Skin epidermis (tissue), 12 donors: ENCODE measurements around the gene SCYL2.

ENCODE experiments used
- H3K27ac ChIP-seq, 21 experiments: fragments of 200-600 bp; sonication (generic) in 11 of 21; one replicate each; pipeline ENCODE4 v1.5.0; 2020; ENCODE audit warnings: mild to moderate bottlenecking in 3 of 21, inconsistent platforms in 2 of 21, moderate library complexity in 2 of 21
- H3K4me3 ChIP-seq, 7 experiments: fragments of 200-600 bp; sonication (generic) in 2 of 7; one replicate each; pipeline ENCODE4 v1.5.0; 2020; ENCODE audit warnings: inconsistent platforms in 2 of 7, mild to moderate bottlenecking in 2 of 7, moderate library complexity in 1 of 7

The SCYL2 gene

DNA sequence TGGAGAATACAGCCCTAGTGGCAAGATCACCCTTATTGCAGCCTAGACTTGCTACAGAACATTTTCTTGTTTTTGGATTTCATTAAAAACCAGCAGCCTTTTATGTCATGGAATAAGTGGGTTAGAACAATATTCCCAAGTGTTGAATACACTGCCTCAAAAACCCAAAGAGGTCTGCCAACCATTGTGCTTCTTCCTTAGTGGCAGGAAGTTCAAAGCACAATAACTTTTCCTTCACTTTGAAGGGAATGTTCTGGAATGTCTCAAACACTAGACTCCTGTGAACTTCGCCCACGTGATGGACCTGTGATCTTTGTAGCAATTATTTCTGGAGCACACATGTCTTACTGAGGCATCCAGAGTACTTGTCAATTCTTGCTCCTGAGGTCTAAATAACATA, 98.4 kb downstream of the SCYL2 start:
- H3K4me3 ChIP-seq: no peak overlapping the region
- no peak overlapping the region for H3K27ac ChIP-seq

DNA sequence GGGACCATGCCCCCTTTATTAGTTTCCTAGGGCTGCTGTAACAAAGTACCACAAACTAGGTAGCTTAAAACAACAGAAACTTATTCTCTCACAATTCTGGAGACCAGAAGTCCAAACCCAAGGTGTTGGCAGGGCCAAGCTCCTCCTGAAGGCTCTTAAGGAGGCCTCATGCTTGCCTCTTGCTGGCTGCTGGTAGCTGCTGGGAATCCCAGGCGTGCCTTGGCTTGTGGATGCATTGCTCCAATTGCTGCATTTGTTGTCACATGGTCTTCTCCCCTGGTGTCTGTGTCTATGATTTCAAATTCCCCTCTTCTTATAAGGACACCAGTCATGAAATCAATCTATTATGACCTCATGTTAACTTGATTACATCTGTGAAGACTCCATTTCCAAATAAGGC, 101.1 kb downstream of the SCYL2 start:
- no peak overlapping the region for H3K27ac ChIP-seq
- H3K4me3 ChIP-seq: no peak overlapping the region

DNA sequence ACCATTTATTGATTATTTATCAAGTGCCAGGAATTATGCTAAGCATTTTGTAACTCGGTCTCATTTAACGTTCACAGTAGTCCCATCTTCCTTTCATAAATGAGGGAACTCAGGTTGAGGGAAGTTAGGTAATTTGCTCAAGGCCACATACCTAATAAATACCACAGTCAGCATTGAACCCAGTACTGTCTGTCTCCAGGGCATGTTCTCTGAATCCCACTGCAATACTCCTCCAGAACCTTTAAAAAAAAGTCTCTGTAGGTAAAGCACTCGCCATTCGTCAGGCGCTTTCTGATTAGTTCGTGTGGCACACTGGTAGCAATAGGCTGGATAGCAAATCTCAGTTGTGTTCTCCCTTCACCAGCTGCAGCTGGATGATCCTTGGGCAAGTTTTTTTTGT, 104.2 kb downstream of the SCYL2 start:
- no peak overlapping the region for H3K4me3 ChIP-seq
- no peak overlapping the region for H3K27ac ChIP-seq

DNA sequence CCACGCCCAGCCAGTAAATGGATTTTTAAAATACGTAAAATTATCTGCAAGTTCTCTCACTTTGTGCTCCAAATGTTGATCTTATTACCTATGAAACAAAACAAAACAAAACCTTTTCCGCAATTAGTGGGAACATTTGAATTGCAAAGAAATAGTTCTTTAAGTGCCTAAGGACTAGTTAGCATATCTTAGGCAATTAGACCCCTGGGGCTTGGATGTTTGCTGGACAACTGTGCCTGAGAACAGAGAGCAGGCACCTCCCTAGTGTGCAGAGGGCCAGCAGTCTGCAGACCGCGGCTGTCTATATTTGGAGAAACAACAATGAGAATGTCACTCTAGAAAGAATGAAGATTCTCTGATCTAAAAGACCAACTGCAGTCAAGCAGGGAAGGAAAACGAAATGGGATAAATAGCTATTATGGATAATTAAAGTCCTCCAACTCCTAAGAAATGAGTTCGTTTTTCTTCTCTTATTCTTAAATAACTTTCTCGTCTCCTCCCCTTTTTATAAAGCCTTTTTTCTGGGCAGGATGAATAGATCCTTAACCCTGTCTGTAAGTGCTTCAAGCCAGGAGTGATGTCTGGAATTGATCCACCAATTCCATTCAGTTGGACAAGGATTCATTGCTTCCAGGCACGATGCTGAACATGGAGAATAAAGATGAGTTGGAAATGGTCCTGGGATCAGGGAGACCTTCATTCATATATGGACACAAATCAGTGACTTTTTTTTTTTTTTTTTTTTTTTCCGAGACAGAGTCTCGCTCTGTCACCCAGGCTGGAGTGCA, 106.1 kb downstream of the SCYL2 start:
- Histone ChIP-seq H3K4me3 (no peak overlapping the region), H3K27ac (no peak overlapping the region)

DNA sequence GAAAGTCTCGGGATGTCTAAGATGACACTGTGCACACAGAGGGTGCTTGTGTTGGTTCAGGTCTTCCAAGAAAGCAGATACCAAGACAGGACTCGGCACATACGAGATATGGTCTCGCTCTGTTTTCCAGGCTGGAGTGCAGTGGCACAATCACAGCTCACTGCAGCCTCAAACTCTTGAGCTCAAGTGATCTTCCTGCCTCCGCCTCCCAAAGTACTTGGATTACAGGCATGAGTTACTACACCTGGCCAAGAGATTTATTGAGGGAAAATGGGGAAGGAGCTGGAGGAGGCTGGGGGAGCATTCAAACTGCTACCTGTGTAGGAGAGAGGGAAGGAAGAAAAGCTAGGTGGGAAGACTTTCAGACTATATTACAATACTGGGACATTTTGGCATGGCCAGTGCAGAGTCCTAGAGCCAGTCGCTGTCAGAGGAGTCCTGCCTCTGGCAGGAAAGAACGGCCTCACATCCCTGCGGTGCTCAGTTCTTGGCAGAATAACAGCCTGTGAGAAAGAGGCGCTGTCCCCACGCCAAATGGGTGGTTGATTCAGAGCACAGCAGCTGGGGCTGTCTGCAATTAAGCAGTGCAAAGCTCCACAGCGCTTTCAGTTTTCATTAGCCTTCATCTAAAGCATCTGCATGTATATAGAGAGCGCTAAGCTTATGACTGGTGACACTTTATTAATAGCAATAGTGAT, 108.2 kb downstream of the SCYL2 start:
- Histone ChIP-seq H3K4me3 (no peak overlapping the region), H3K27ac (no peak overlapping the region)

DNA sequence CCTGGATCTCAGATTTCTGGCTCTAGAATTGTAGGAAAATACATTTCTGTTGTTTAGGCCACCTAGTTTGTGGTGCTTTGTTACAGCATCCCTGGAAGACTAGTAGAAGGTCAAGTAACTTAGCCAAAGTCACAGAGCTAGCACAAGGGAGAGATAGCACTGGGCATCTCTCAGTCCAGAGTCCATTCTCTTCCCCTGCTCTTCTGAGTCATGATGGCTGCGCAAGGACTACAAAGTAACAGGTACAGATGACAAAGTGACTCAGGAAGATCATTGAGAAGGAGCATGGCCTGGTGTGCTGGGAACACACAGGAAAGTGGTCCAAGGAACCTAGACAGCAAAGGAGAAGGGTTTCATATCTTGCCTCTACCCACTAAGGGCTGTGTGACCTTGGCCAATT, 109.2 kb downstream of the SCYL2 start:
- no peak overlapping the region for H3K4me3 ChIP-seq
- H3K27ac ChIP-seq: no peak overlapping the region

DNA sequence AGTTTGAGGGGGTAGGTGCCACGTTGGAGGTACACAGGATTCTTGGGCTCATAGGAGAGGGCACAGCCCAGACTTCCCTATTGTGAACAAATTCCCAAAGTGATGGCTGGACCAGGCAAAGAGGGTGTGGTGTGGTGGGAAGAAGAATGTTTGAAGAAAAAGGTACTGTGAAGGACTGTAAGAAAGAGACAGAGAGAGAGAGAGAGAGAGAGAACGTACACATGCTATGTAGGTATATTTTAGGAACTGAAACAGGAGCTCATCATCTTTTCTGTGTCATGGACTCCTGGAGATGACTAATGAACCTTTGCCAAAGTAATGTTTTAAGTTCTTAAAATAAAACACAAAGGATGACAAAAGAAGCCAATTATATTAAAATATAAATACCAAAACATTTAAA, 114.4 kb downstream of the SCYL2 start:
- H3K4me3 ChIP-seq: no peak overlapping the region
- no peak overlapping the region for H3K27ac ChIP-seq

DNA sequence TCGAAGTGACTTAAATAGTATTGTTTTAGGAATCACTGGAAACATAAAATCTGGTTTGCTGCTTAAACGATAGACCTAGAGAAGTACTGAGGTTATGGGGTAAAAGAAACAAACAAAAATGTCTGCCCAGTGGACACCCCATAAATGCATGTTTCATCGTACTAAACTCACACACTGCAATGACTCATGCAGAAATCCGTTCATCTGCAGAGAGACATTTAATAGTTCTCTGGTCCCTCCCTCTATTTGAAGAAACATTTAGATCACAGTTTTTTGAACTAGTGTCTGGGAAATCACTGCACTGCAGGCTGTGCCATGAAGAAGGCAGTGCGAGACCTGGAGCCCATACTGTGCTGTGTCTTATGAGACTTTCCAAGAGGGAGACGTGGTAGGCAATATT, 115.4 kb downstream of the SCYL2 start:
- Histone ChIP-seq H3K4me3 (no peak overlapping the region), H3K27ac (no peak overlapping the region)

DNA sequence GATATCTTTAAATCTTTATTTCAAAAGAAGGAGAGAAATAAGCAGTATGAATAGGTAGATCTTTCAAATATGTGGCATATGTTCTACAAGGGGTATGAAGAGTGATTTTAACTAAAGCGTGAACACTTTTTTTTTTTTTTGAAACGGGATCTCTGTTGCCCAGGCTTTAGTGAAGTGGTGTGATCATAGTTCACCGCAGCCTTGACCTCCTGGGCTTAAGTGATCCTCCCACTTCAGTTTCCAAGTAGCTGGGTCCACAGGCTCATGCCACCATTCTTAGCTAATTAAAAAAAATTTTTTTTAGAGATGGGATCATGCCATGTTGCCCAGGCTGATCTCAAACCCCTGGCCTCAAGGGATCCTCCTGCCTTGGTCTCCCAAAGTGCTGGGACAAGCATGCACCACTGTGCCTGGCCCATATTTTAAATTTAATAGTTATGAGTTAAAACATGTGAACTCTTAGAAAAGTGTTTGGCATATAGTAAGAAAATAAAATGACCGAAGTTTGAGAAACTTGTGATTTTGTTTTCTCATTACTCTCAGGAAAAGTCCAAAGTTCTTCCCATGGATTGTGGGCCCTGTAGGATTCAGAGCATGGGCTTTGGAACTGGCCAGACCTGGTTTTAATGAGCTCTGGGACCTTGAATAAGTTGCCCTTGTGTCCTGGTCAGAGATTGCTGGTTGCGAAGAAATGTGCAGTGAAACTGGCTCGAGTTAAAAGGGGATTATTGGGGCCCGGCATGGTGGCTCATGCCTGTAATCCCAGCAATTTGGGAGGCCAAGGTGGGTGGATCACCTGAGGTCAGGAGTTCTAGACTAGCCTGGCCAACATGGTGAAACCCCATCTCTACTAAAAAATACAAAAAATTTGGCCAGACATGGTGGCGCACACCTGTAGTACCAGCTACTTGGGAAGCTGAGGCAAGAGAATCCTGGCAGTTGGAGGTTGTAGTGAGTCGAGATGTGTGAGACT, 116.9 kb downstream of the SCYL2 start:
- H3K4me3 ChIP-seq: no peak overlapping the region
- H3K27ac ChIP-seq: no peak overlapping the region

DNA sequence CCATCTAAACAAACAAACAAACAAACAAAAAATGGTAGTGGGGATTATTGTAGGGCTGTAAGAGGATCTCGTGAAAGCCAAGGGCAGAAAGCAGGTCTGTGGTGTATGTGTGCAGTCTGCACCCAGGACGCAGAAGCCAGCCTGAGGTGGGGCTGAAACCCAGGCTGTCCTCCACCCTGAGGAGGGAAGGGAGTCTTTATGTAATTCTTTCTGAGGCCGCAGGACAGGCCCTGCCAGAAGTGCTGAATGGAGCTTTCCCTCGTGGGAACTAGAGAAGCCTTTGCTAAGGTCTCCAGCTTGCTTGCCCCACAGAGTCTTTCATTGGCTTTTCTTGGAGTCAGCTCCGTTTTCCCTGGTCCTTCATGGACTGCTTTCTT, 117.6 kb downstream of the SCYL2 start:
- H3K4me3 ChIP-seq: no peak overlapping the region
- no peak overlapping the region for H3K27ac ChIP-seq

DNA sequence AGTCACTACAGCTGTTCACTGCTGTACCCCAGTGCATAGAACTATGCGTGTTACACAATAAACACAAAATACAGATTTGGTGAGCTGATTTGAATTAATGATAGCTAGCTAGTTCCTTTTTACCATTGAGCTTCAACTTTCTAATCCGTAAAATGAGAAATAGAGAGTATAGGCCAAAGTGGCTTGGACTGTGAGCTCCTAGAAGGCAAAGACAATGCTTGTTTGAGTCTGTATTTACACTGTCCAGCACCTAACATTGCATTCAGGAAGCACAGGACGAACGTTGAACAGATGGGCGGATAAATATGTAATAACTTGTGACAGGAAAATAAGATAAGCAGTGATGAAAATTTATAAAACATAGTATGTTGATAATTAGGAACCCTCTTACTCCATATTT, 121.4 kb downstream of the SCYL2 start:
- Histone ChIP-seq H3K4me3 (no peak overlapping the region), H3K27ac (no peak overlapping the region)
